ENCODE results near the gene SMIM24. TPM values are rescaled to one million over a fixed set of nuclear protein-coding genes. Genes with fewer than 3 reads are reported as not detected.

SMIM24 gene
- total and polyA plus RNA-seq, 10 of the 15 experiments (the other 5 are each of a cell fraction or from before 2014, with no cell fraction given), result 0.14 to 0.44 (median 0.23) TPM; not detected in 4

DNA sequence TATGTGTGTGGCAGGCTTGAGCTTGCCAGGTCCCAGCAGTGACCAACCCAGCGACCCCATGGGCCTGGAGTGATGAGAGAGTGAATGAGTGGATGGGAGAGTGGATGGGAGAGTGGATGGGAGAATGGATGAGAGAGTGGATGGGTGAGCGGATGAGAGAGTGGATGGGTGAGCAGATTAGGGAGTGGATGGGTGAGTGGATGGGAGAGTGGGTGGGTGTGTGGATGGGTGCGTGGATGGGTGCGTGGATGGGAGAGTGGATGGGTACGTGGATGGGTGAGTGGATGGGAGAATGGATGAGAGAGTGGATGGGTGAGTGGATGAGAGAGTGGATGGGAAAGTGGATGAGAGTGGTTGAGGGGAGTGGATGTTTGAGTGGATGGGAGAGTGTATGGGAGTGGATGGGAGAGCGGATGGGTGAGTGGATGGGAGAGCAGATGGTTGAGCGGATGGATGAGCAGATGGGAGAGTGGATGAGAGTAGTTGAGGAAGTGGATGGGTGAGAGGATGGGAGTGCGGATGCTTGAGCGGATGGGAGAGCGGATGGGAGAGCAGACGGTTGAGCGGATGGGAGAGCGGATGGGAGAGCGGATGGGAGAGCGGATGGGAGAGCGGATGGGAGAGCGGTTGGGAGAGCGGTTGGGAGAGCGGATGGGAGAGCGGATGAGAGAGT, 48.4 kb upstream of the SMIM24 start (continued):
- TF ChIP-seq BCLAF1 (IDR thresholded peaks at IDR 0.05) (no peak), DPF2 (IDR thresholded peaks at IDR 0.05) (no peak), CBX3 (IDR thresholded peaks at IDR 0.05; ENCODE audit: borderline replicate concordance, low read depth) (no peak), POLR2AphosphoS2 (IDR thresholded peaks at IDR 0.05; ENCODE audit: low read depth, low read length) (no peak), RBBP5 (conservative IDR thresholded peaks at IDR 0.05) (no peak), RFX5 (IDR thresholded peaks at IDR 0.05; ENCODE audit: low read depth, low read length) (no peak), PBX3 (IDR thresholded peaks at IDR 0.05; ENCODE audit: insufficient replicate concordance, low read depth, low read length) (no peak)

DNA sequence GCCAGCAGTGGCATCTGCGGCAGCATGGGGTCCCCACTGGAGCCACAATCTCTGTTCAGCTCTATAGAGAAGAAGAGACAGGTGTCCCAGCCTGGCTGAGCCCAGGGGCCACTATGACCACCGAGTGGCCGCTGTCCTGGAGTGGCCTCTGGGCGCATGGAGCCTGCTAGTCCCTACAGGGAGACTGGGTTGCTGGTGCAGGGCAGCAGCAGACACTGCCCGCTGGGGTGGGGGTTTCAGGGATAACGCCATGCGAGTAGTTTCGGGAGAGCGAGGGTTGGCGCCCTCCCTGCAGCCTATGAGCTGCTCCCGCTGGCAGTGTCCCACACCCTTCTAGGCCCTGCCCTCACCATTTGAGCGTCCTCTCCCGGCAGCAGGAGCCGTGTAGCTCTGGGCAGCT, 47.8 kb upstream of the SMIM24 start:
- peaks cover 2 to 47% of the 10 kb centered on the region in 2 experiments; a peak in 3 of 4 replicates for H3K36me3 ChIP-seq (ENCODE audit: control insufficient read depth in 2 of 2, insufficient read depth in 2 of 2, low read length in 1 of 2)
- POLR2A ChIA-PET, result no interaction called here
- ATAC-seq, result no peak
- no peaks in the 10 kb centered on the region for H3K9me3 ChIP-seq (replicated peaks; ENCODE audit: control insufficient read depth, insufficient read depth, low read length)
- WGBS (ENCODE audit: insufficient coverage, insufficient replicate concordance, low lambda C conversion rate, missing lambda C conversion rate), result 98% methylated on average over 14 of the region's 14 CpGs
- no peak for FAIRE-seq
- in situ Hi-C loops (cut with MboI), result no loop called here
- H3K4me2 ChIP-seq (ENCODE audit: control insufficient read depth, insufficient read depth), result no peak overlapping the region
- no peaks in the 10 kb centered on the region for H3K4me1 ChIP-seq (ENCODE audit: control insufficient read depth, insufficient read depth, low read length)
- no peak overlapping the region for H2AFZ ChIP-seq (ENCODE audit: control insufficient read depth, low read depth, low read length)
- RAD21 ChIA-PET (ENCODE audit: unreplicated experiment), result interaction anchor here (0.6 kb wide), 1 partner anchor 30 kb away, joined by 3 read pairs; no protein-coding TSS in a partner anchor
- H3K27me3 ChIP-seq (replicated peaks in 1 of 2; ENCODE audit: control insufficient read depth in 2 of 2, insufficient read depth in 2 of 2, low read length in 1 of 2), result no peaks in the 10 kb centered on the region
- no peak overlapping the region for H3K9ac ChIP-seq (ENCODE audit: control insufficient read depth, insufficient read depth, low read length)
- H4K20me1 ChIP-seq (ENCODE audit: control insufficient read depth, insufficient read depth), result no peaks in the 10 kb centered on the region
- CTCF ChIA-PET, result no interaction called here
- no TSS peak for BruUV-seq (replicated peaks)
- H3K27ac ChIP-seq (ENCODE audit: control insufficient read depth, insufficient read depth), result no peak overlapping the region
- intact Hi-C loops (cut with micrococcal nuclease; ENCODE audit: unreplicated experiment), result no loop called here
- DNase-seq (ENCODE audit: low read depth, low spot score), result no peak
- SMC1A ChIA-PET (ENCODE audit: uncharacterized antibody, unreplicated experiment), result no interaction called here
- H3K4me3 ChIP-seq, result no peak overlapping the region
- H3K79me2 ChIP-seq (ENCODE audit: control insufficient read depth, insufficient read depth, low read length), result no peaks in the 10 kb centered on the region
- TF ChIP-seq, protein P1, sequence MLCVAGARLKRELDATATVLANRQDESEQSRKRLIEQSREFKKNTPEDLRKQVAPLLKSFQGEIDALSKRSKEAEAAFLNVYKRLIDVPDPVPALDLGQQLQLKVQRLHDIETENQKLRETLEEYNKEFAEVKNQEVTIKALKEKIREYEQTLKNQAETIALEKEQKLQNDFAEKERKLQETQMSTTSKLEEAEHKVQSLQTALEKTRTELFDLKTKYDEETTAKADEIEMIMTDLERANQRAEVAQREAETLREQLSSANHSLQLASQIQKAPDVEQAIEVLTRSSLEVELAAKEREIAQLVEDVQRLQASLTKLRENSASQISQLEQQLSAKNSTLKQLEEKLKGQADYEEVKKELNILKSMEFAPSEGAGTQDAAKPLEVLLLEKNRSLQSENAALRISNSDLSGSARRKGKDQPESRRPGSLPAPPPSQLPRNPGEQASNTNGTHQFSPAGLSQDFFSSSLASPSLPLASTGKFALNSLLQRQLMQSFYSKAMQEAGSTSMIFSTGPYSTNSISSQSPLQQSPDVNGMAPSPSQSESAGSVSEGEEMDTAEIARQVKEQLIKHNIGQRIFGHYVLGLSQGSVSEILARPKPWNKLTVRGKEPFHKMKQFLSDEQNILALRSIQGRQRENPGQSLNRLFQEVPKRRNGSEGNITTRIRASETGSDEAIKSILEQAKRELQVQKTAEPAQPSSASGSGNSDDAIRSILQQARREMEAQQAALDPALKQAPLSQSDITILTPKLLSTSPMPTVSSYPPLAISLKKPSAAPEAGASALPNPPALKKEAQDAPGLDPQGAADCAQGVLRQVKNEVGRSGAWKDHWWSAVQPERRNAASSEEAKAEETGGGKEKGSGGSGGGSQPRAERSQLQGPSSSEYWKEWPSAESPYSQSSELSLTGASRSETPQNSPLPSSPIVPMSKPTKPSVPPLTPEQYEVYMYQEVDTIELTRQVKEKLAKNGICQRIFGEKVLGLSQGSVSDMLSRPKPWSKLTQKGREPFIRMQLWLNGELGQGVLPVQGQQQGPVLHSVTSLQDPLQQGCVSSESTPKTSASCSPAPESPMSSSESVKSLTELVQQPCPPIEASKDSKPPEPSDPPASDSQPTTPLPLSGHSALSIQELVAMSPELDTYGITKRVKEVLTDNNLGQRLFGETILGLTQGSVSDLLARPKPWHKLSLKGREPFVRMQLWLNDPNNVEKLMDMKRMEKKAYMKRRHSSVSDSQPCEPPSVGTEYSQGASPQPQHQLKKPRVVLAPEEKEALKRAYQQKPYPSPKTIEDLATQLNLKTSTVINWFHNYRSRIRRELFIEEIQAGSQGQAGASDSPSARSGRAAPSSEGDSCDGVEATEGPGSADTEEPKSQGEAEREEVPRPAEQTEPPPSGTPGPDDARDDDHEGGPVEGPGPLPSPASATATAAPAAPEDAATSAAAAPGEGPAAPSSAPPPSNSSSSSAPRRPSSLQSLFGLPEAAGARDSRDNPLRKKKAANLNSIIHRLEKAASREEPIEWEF (IDR thresholded peaks at IDR 0.05; ENCODE audit: insufficient replicate concordance, low read depth, low read length), result no peak
- TF ChIP-seq BACH1 (IDR thresholded peaks at IDR 0.05; ENCODE audit: borderline replicate concordance), result no peak
- TF ChIP-seq NR2C1 (IDR thresholded peaks at IDR 0.05), result no peak
- no peak for TF ChIP-seq ZNF622 (IDR thresholded peaks at IDR 0.05)
